Endodermal cell (in vitro differentiated cells): Measurements from ENCODE around the gene NEO1. TPM values are rescaled to one million over a fixed set of nuclear protein-coding genes. Genes with fewer than 3 reads are reported as not detected.

Source experiments
- DNase-seq: peaks from one replicate; pipeline ENCODE4 v3.0.0-alpha.2; 2017
- H3K27ac ChIP-seq: 2 replicates; pipeline ENCODE4 v1.5.1; 2013; ENCODE audit warnings: mild to moderate bottlenecking, low read depth, low read length, moderate library complexity
- H3K27me3 ChIP-seq: 2 replicates; pipeline ENCODE4 v1.6.1; 2013; ENCODE audit warnings: mild to moderate bottlenecking, low read length, moderate library complexity; ENCODE audit not compliant: insufficient read depth, control insufficient read depth, poor library complexity, severe bottlenecking
- H3K36me3 ChIP-seq: 2 replicates; pipeline ENCODE4 v1.7.0; 2013; ENCODE audit warnings: mild to moderate bottlenecking, low read length, moderate library complexity; ENCODE audit not compliant: control insufficient read depth, insufficient read depth
- H3K4me1 ChIP-seq: one replicate; pipeline ENCODE4 v1.7.0; 2013; ENCODE audit warnings: low read length; ENCODE audit not compliant: control insufficient read depth, insufficient read depth
- H3K4me3 ChIP-seq: 2 replicates; pipeline ENCODE4 v1.5.1; 2013; ENCODE audit warnings: mild to moderate bottlenecking, low read length, moderate library complexity
- H3K9ac ChIP-seq: 2 replicates; pipeline ENCODE4 v1.6.1; 2013; ENCODE audit warnings: mild to moderate bottlenecking, low read length, moderate library complexity; ENCODE audit not compliant: poor library complexity, severe bottlenecking; ENCODE audit errors: extremely low read depth
- H3K9me3 ChIP-seq: 2 replicates; pipeline ENCODE4 v1.6.1; 2013; ENCODE audit warnings: mild to moderate bottlenecking, low read length, moderate library complexity; ENCODE audit not compliant: control insufficient read depth
- H3K27ac Mint-ChIP-seq: 2 replicates; pipeline ENCODE4 v1.8.0; 2020; ENCODE audit warnings: mixed read lengths
- H3K27me3 Mint-ChIP-seq: 2 replicates; pipeline ENCODE4 v1.8.0; 2021; ENCODE audit warnings: mild to moderate bottlenecking, mixed read lengths; ENCODE audit not compliant: insufficient read depth
- H3K36me3 Mint-ChIP-seq: 2 replicates; pipeline ENCODE4 v1.8.0; 2020; ENCODE audit warnings: low read depth, mixed read lengths
- H3K4me1 Mint-ChIP-seq: 2 replicates; pipeline ENCODE4 v1.8.0; 2020; ENCODE audit warnings: mixed read lengths
- H3K4me3 Mint-ChIP-seq: 2 replicates; pipeline ENCODE4 v1.8.0; 2020; ENCODE audit warnings: mild to moderate bottlenecking, moderate library complexity, mixed read lengths
- H3K9me3 Mint-ChIP-seq: 2 replicates; pipeline ENCODE4 v1.8.0; 2020; ENCODE audit warnings: mild to moderate bottlenecking, mixed read lengths
- CTCF ChIP-seq: fragments of 200-600 bp; sonication (generic); conservative IDR thresholded peaks from 2 replicates; pipeline ENCODE4 v1.5.0; 2021; ENCODE audit warnings: antibody characterized with exemption, mild to moderate bottlenecking
- WGBS, 2 experiments: methylation state at CpG; one replicate each; pipeline versions ENCODE4 v1.1.5 to v1.1.7; 2013; ENCODE audit warnings: missing lambda C conversion rate in 2 of 2, mixed read lengths in 1 of 2; ENCODE audit not compliant: insufficient coverage in 1 of 2, insufficient read length in 1 of 2; 5-methylcytosine and 5-hydroxymethylcytosine counted together
- total RNA-seq, 2 donors: library from RNA; stranded (reverse); fragmentation: NEBNext Ultra II Directional in 1 of 2; extraction: Animal tissue kit (Norgen Biotek cat#: 25700) in 1 of 2; gene quantifications; 2 replicates in 1 of 2; 3 replicates in 1 of 2; pipeline ENCODE4 v1.2.1, GENCODE V29; 2021

The NEO1 gene
- total RNA-seq, 2 donors from 2014 or later = 132 TPM

GRCh38 chr15:73337187-73337586 is 284.9 kb downstream of the NEO1 start:
- H3K9me3 Mint-ChIP-seq = no peaks in the 10 kb centered on the region
- no peaks in the 10 kb centered on the region for H3K4me1 Mint-ChIP-seq
- H3K27me3 Mint-ChIP-seq = no peaks in the 10 kb centered on the region
- Histone ChIP-seq H3K9ac (no peak overlapping the region), H3K27me3 (no peaks in the 10 kb centered on the region), H3K27ac (no peak overlapping the region), H3K4me3 (no peak overlapping the region), H3K9me3 (no peaks in the 10 kb centered on the region), H3K36me3 (no peaks in the 10 kb centered on the region), H3K4me1 (no peaks in the 10 kb centered on the region)
- H3K27ac Mint-ChIP-seq = no peak overlapping the region
- H3K36me3 Mint-ChIP-seq = no peaks in the 10 kb centered on the region
- WGBS, 2 experiments = 94% methylated on average over 7 to 8 of the region's 8 CpGs
- DNase-seq = no peak
- no peak for TF ChIP-seq CTCF
- H3K4me3 Mint-ChIP-seq = no peak overlapping the region

GRCh38 chr15:73338058-73338457 is 285.8 kb downstream of the NEO1 start:
- Histone ChIP-seq H3K27me3 (no peaks in the 10 kb centered on the region), H3K36me3 (no peaks in the 10 kb centered on the region), H3K27ac (no peak overlapping the region), H3K4me3 (no peak overlapping the region), H3K9ac (no peak overlapping the region), H3K4me1 (no peaks in the 10 kb centered on the region), H3K9me3 (no peaks in the 10 kb centered on the region)
- H3K9me3 Mint-ChIP-seq = no peaks in the 10 kb centered on the region
- no peak overlapping the region for H3K27ac Mint-ChIP-seq
- H3K4me3 Mint-ChIP-seq = no peak overlapping the region
- 76 to 84% methylated on average over 6 of the region's 6 CpGs for WGBS, 2 experiments
- DNase-seq = no peak
- H3K36me3 Mint-ChIP-seq = no peaks in the 10 kb centered on the region
- H3K27me3 Mint-ChIP-seq = no peaks in the 10 kb centered on the region
- no peaks in the 10 kb centered on the region for H3K4me1 Mint-ChIP-seq
- no peak for TF ChIP-seq CTCF

- 80 to 87% methylated on average over 5 to 9 of the region's 9 CpGs for WGBS, 2 experiments
- H3K27ac Mint-ChIP-seq = no peak overlapping the region
These were observed 286.5 kb downstream of the NEO1 start for GRCh38 chr15:73338606-73339374.

More at GRCh38 chr15:73338606-73339374, 286.5 kb downstream of the NEO1 start:
- DNase-seq = no peak
- H3K4me3 Mint-ChIP-seq = no peak overlapping the region
- Histone ChIP-seq H3K4me1 (no peaks in the 10 kb centered on the region), H3K4me3 (no peak overlapping the region), H3K27ac (no peak overlapping the region), H3K27me3 (no peaks in the 10 kb centered on the region), H3K9ac (no peak overlapping the region), H3K36me3 (no peaks in the 10 kb centered on the region), H3K9me3 (no peaks in the 10 kb centered on the region)
- no peak for TF ChIP-seq CTCF
- H3K36me3 Mint-ChIP-seq = no peaks in the 10 kb centered on the region
- no peaks in the 10 kb centered on the region for H3K27me3 Mint-ChIP-seq
- no peaks in the 10 kb centered on the region for H3K9me3 Mint-ChIP-seq
- no peaks in the 10 kb centered on the region for H3K4me1 Mint-ChIP-seq
